Measurements from ENCODE around the gene GALNTL6. TPM values are rescaled to one million over a fixed set of nuclear protein-coding genes. Genes with fewer than 3 reads are reported as not detected.
"Not testable (repeated sequence)": the region's sequence is repeated elsewhere in the genome, so short reads cannot be mapped to it uniquely, and the experiment has no call there.

The GALNTL6 gene
- total RNA-seq, 1 donor from 2014 or later: 0.61 TPM

GRCh38 chr4:172874944-172875343 lies 1061.7 kb downstream of the GALNTL6 start:
- H3K4me1 ChIP-seq (ENCODE audit: insufficient read depth, low read length): no peaks in the 10 kb centered on the region
- no peak for TF ChIP-seq EZH2 (IDR thresholded peaks at IDR 0.05; ENCODE audit: insufficient read depth, low read length)
- no peak overlapping the region for H3K4me2 ChIP-seq (ENCODE audit: low read length)
- no peaks in the 10 kb centered on the region for H4K20me1 ChIP-seq (ENCODE audit: insufficient read depth, low read length)
- no peaks in the 10 kb centered on the region for H3K79me2 ChIP-seq (ENCODE audit: insufficient read depth, low read length)
- no peaks in the 10 kb centered on the region for H3K9me3 ChIP-seq (ENCODE audit: insufficient read depth, low read depth, low read length)
- no peak overlapping the region for H3K4me3 Mint-ChIP-seq (ENCODE audit: unreplicated experiment)
- H3K36me3 ChIP-seq (ENCODE audit: insufficient read depth, low read length): no peaks in the 10 kb centered on the region
- no peak overlapping the region for H3K27ac Mint-ChIP-seq (ENCODE audit: unreplicated experiment)
- no peaks in the 10 kb centered on the region for H3K27me3 Mint-ChIP-seq (ENCODE audit: low read depth, unreplicated experiment)
- H3K9ac ChIP-seq (ENCODE audit: low read length): no peak overlapping the region
- no peaks in the 10 kb centered on the region for H3K36me3 Mint-ChIP-seq (ENCODE audit: low read depth, unreplicated experiment)
- H3K27ac ChIP-seq (ENCODE audit: low read depth, low read length): no peak overlapping the region
- H3K27me3 ChIP-seq (ENCODE audit: insufficient read depth, low read length): no peaks in the 10 kb centered on the region
- H3K4me3 ChIP-seq (ENCODE audit: insufficient read depth, low read depth, low read length): no peak overlapping the region
- DNase-seq (ENCODE audit: low read depth): no peak
- H3K9me3 Mint-ChIP-seq (ENCODE audit: unreplicated experiment): no peaks in the 10 kb centered on the region
- H3K4me1 Mint-ChIP-seq (ENCODE audit: low read depth, unreplicated experiment): no peaks in the 10 kb centered on the region
- no peak overlapping the region for H2AFZ ChIP-seq (ENCODE audit: low read depth, low read length)
- no peak for FAIRE-seq

- no peaks in the 10 kb centered on the region for H3K27me3 ChIP-seq (ENCODE audit: insufficient read depth, low read length)
- H3K4me3 ChIP-seq (ENCODE audit: insufficient read depth, low read depth, low read length): no peak overlapping the region
- no peaks in the 10 kb centered on the region for H3K4me1 ChIP-seq (ENCODE audit: insufficient read depth, low read length)
- Mint-ChIP-seq H3K27me3 (ENCODE audit: low read depth, unreplicated experiment) (no peaks in the 10 kb centered on the region), H3K9me3 (ENCODE audit: unreplicated experiment) (no peaks in the 10 kb centered on the region), H3K27ac (ENCODE audit: unreplicated experiment) (no peak overlapping the region), H3K4me1 (ENCODE audit: low read depth, unreplicated experiment) (no peaks in the 10 kb centered on the region), H3K36me3 (ENCODE audit: low read depth, unreplicated experiment) (no peaks in the 10 kb centered on the region), H3K4me3 (ENCODE audit: unreplicated experiment) (no peak overlapping the region)
- no peak overlapping the region for H3K9ac ChIP-seq (ENCODE audit: low read length)
- H3K79me2 ChIP-seq (ENCODE audit: insufficient read depth, low read length): no peaks in the 10 kb centered on the region
- H3K4me2 ChIP-seq (ENCODE audit: low read length): no peak overlapping the region
- H3K36me3 ChIP-seq (ENCODE audit: insufficient read depth, low read length): no peaks in the 10 kb centered on the region
- FAIRE-seq: no peak
- H2AFZ ChIP-seq (ENCODE audit: low read depth, low read length): no peak overlapping the region
- no peaks in the 10 kb centered on the region for H3K9me3 ChIP-seq (ENCODE audit: insufficient read depth, low read depth, low read length)
- no peak for DNase-seq (ENCODE audit: low read depth)
- H3K27ac ChIP-seq (ENCODE audit: low read depth, low read length): no peak overlapping the region
- no peaks in the 10 kb centered on the region for H4K20me1 ChIP-seq (ENCODE audit: insufficient read depth, low read length)
- TF ChIP-seq CTCF (IDR thresholded peaks at IDR 0.05; ENCODE audit: insufficient read depth, low read depth, low read length): no peak
- TF ChIP-seq EZH2 (IDR thresholded peaks at IDR 0.05; ENCODE audit: insufficient read depth, low read length): no peak
Measured at GRCh38 chr4:172876394-172876793, 1063.2 kb downstream of the GALNTL6 start.

- Histone ChIP-seq H3K9me3 (ENCODE audit: insufficient read depth, low read depth, low read length) (no peaks in the 10 kb centered on the region), H3K4me1 (ENCODE audit: insufficient read depth, low read length) (no peaks in the 10 kb centered on the region), H3K9ac (ENCODE audit: low read length) (no peak overlapping the region), H3K27ac (ENCODE audit: low read depth, low read length) (no peak overlapping the region), H3K4me2 (ENCODE audit: low read length) (no peak overlapping the region), H2AFZ (ENCODE audit: low read depth, low read length) (no peak overlapping the region), H3K27me3 (ENCODE audit: insufficient read depth, low read length) (no peaks in the 10 kb centered on the region), H4K20me1 (ENCODE audit: insufficient read depth, low read length) (no peaks in the 10 kb centered on the region), H3K4me3 (ENCODE audit: insufficient read depth, low read depth, low read length) (no peak overlapping the region), H3K79me2 (ENCODE audit: insufficient read depth, low read length) (no peaks in the 10 kb centered on the region), H3K36me3 (ENCODE audit: insufficient read depth, low read length) (no peaks in the 10 kb centered on the region)
- DNase-seq (ENCODE audit: low read depth): no peak
- Mint-ChIP-seq H3K36me3 (ENCODE audit: low read depth, unreplicated experiment) (no peaks in the 10 kb centered on the region), H3K9me3 (ENCODE audit: unreplicated experiment) (peaks cover 1% of the 10 kb centered on the region), H3K27me3 (ENCODE audit: low read depth, unreplicated experiment) (no peaks in the 10 kb centered on the region), H3K27ac (ENCODE audit: unreplicated experiment) (no peak overlapping the region), H3K4me3 (ENCODE audit: unreplicated experiment) (no peak overlapping the region), H3K4me1 (ENCODE audit: low read depth, unreplicated experiment) (no peaks in the 10 kb centered on the region)
- FAIRE-seq: no peak
- TF ChIP-seq EZH2 (IDR thresholded peaks at IDR 0.05; ENCODE audit: insufficient read depth, low read length): no peak
- TF ChIP-seq CTCF (IDR thresholded peaks at IDR 0.05; ENCODE audit: insufficient read depth, low read depth, low read length): no peak
Measured at GRCh38 chr4:172881645-172882044, 1068.4 kb downstream of the GALNTL6 start.

GRCh38 chr4:172887358-172887757 lies 1074.2 kb downstream of the GALNTL6 start:
- not testable (repeated sequence) for H3K9me3 Mint-ChIP-seq (ENCODE audit: unreplicated experiment); DNase-seq (ENCODE audit: low read depth); H3K4me1 ChIP-seq (ENCODE audit: insufficient read depth, low read length); H3K9me3 ChIP-seq (ENCODE audit: insufficient read depth, low read depth, low read length); H3K4me2 ChIP-seq (ENCODE audit: low read length); H3K36me3 Mint-ChIP-seq (ENCODE audit: low read depth, unreplicated experiment); H3K36me3 ChIP-seq (ENCODE audit: insufficient read depth, low read length); H2AFZ ChIP-seq (ENCODE audit: low read depth, low read length); H3K27ac ChIP-seq (ENCODE audit: low read depth, low read length); H3K27me3 ChIP-seq (ENCODE audit: insufficient read depth, low read length); H3K79me2 ChIP-seq (ENCODE audit: insufficient read depth, low read length); H3K27ac Mint-ChIP-seq (ENCODE audit: unreplicated experiment); H3K9ac ChIP-seq (ENCODE audit: low read length); H4K20me1 ChIP-seq (ENCODE audit: insufficient read depth, low read length); FAIRE-seq; H3K4me1 Mint-ChIP-seq (ENCODE audit: low read depth, unreplicated experiment); H3K4me3 ChIP-seq (ENCODE audit: insufficient read depth, low read depth, low read length); H3K4me3 Mint-ChIP-seq (ENCODE audit: unreplicated experiment); H3K27me3 Mint-ChIP-seq (ENCODE audit: low read depth, unreplicated experiment)
